H1 (cell line): ENCODE results near the gene SHC3. TPM values are rescaled to one million over a fixed set of nuclear protein-coding genes. Genes with fewer than 3 reads are reported as not detected.

Experiments used
- CTCF ChIA-PET: fragments of 300-600 bp; sonication (Branson Sonifier 250); formaldehyde crosslinking; loops from one replicate; lab custom pipeline; 2021; ENCODE audit not compliant: partially characterized antibody; lab: Charles Lee
- POLR2A ChIA-PET: fragments of 300-600 bp; sonication (Branson Sonifier 250); formaldehyde crosslinking; loops from one replicate; lab custom pipeline; 2021; ENCODE audit warnings: inconsistent platforms; ENCODE audit not compliant: partially characterized antibody; lab: Charles Lee
- DNase-seq, 2 experiments: peaks; one replicate each; pipeline versions ENCODE4 v3.0.0 to v3.0.0-alpha.2; 2010 to 2022; ENCODE audit warnings: low spot score in 2 of 2, low read depth in 1 of 2, mixed read lengths in 1 of 2
- FAIRE-seq: peaks from 2 replicates; lab custom pipeline; 2011; peaks lifted over from hg19 to GRCh38; lab: Jason Lieb, UNC
- H2AFZ ChIP-seq: 2 replicates; pipeline ENCODE4 v1.8.1; 2012; ENCODE audit warnings: low read length, inconsistent platforms
- H2AK5ac ChIP-seq: 2 replicates; pipeline ENCODE4 v1.6.1; 2013; ENCODE audit warnings: low read depth, low read length
- H2BK120ac ChIP-seq: replicated peaks from 2 replicates; pipeline ENCODE3; 2013; ENCODE audit warnings: low read depth, low read length, inconsistent platforms
- H2BK12ac ChIP-seq: 2 replicates; pipeline ENCODE4 v1.6.1; 2013; ENCODE audit warnings: low read depth, low read length
- H2BK15ac ChIP-seq: 2 replicates; pipeline ENCODE4 v1.6.1; 2013; ENCODE audit warnings: low read length
- H2BK20ac ChIP-seq: 2 replicates; pipeline ENCODE4 v1.6.1; 2013; ENCODE audit warnings: low read length
- H2BK5ac ChIP-seq: 2 replicates; pipeline ENCODE4 v1.6.1; 2013; ENCODE audit warnings: low read depth, low read length
- H3K14ac ChIP-seq: 2 replicates; pipeline ENCODE4 v1.6.1; 2013; ENCODE audit warnings: inconsistent platforms; ENCODE audit not compliant: insufficient read length
- H3K18ac ChIP-seq: 2 replicates; pipeline ENCODE4 v1.6.1; 2013; ENCODE audit warnings: low read length; ENCODE audit errors: extremely low read depth
- H3K23ac ChIP-seq: 2 replicates; pipeline ENCODE4 v1.6.1; 2013; ENCODE audit warnings: inconsistent platforms; ENCODE audit not compliant: insufficient read length
- H3K23me2 ChIP-seq: 2 replicates; pipeline ENCODE4 v1.6.1; 2013; ENCODE audit warnings: low read depth, low read length
- H3K27ac ChIP-seq: 2 replicates; pipeline ENCODE4 v1.6.1; 2011; ENCODE audit warnings: low read depth, low read length, inconsistent platforms
- H3K27me3 ChIP-seq, 4 experiments: replicated peaks in 1 of 4; 1 replicate in 1 of 4; 2 replicates in 3 of 4; pipeline versions ENCODE4 v1.6.1 to v1.8.1; 2011 to 2013; ENCODE audit warnings: low read length in 3 of 4, mild to moderate bottlenecking in 3 of 4, inconsistent platforms in 2 of 4, mixed read lengths in 2 of 4, moderate library complexity in 1 of 4; ENCODE audit not compliant: control insufficient read depth in 3 of 4, insufficient read depth in 3 of 4; ENCODE audit errors: extremely low read depth in 1 of 4
- H3K36me3 ChIP-seq, 4 experiments: 2 replicates each; pipeline versions ENCODE4 v1.6.1 to v1.8.1; 2011 to 2013; ENCODE audit warnings: mild to moderate bottlenecking in 4 of 4, low read length in 3 of 4, moderate library complexity in 2 of 4, control low read depth in 1 of 4, inconsistent platforms in 1 of 4; ENCODE audit not compliant: insufficient read depth in 4 of 4, control insufficient read depth in 2 of 4
- H3K4ac ChIP-seq: replicated peaks from 2 replicates; pipeline ENCODE3; 2013; ENCODE audit warnings: low read length, low read depth, mixed read lengths, inconsistent platforms; ENCODE audit not compliant: insufficient read length
- H3K4me1 ChIP-seq, 4 experiments: replicated peaks in 1 of 4; 1 replicate in 1 of 4; 2 replicates in 3 of 4; pipeline versions ENCODE4 v1.6.1 to v1.8.1; 2011 to 2013; ENCODE audit warnings: low read length in 3 of 4, inconsistent platforms in 2 of 4, mixed read lengths in 1 of 4; ENCODE audit not compliant: insufficient read depth in 4 of 4, control insufficient read depth in 3 of 4
- H3K4me2 ChIP-seq, 2 experiments: 2 replicates each; pipeline versions ENCODE4 v1.6.1 to v1.8.1; 2011 to 2013; ENCODE audit warnings: low read depth in 2 of 2, low read length in 2 of 2, control low read depth in 1 of 2, inconsistent platforms in 1 of 2, mild to moderate bottlenecking in 1 of 2; ENCODE audit not compliant: insufficient read depth in 1 of 2
- H3K4me3 ChIP-seq, 4 experiments: fragments of 200-600, 300-600 bp in 1 of 4; sonication (generic), shearing (Covaris generic), sonication (Bioruptor Twin) in 1 of 4; 2 replicates each; pipeline versions ENCODE4 v1.5.1 to v1.8.1; 2011 to 2016; ENCODE audit warnings: low read length in 4 of 4, low read depth in 3 of 4, control low read depth in 2 of 4, inconsistent platforms in 2 of 4, mild to moderate bottlenecking in 2 of 4, mixed read lengths in 1 of 4, moderate library complexity in 1 of 4; ENCODE audit not compliant: insufficient read depth in 2 of 4; ENCODE audit errors: extremely low read depth in 1 of 4
- H3K56ac ChIP-seq: replicated peaks from 2 replicates; pipeline ENCODE3; 2013; ENCODE audit warnings: low read depth, mild to moderate bottlenecking, mixed read lengths, low read length, inconsistent platforms; ENCODE audit not compliant: insufficient read length
- H3K79me1 ChIP-seq: 2 replicates; pipeline ENCODE4 v1.6.1; 2013; ENCODE audit warnings: low read depth, low read length, control low read depth
- H3K79me2 ChIP-seq, 2 experiments: 2 replicates each; pipeline versions ENCODE4 v1.6.1 to v1.8.1; 2012 to 2013; ENCODE audit warnings: low read length in 2 of 2, mild to moderate bottlenecking in 2 of 2, inconsistent platforms in 1 of 2; ENCODE audit not compliant: insufficient read depth in 2 of 2, control insufficient read depth in 1 of 2
- H3K9ac ChIP-seq, 4 experiments: replicated peaks in 1 of 4; 1 replicate in 1 of 4; 2 replicates in 3 of 4; pipeline versions ENCODE4 v1.6.1 to v1.8.1; 2011 to 2013; ENCODE audit warnings: low read depth in 3 of 4, low read length in 3 of 4, control low read depth in 2 of 4, mild to moderate bottlenecking in 2 of 4, moderate library complexity in 2 of 4, inconsistent platforms in 1 of 4; ENCODE audit errors: extremely low read depth in 1 of 4
- H3K9me3 ChIP-seq, 2 experiments: 2 replicates each; pipeline versions ENCODE4 v1.6.1 to v1.8.1; 2012 to 2013; ENCODE audit warnings: mild to moderate bottlenecking in 2 of 2, moderate library complexity in 2 of 2, control low read depth in 1 of 2, inconsistent platforms in 1 of 2, low read depth in 1 of 2, low read length in 1 of 2, mixed read lengths in 1 of 2; ENCODE audit not compliant: insufficient read depth in 2 of 2
- H4K20me1 ChIP-seq, 2 experiments: replicated peaks in 1 of 2; 2 replicates each; pipeline versions ENCODE3 to v1.8.1; 2011 to 2013; ENCODE audit warnings: inconsistent platforms in 2 of 2, low read length in 2 of 2, mild to moderate bottlenecking in 1 of 2; ENCODE audit not compliant: insufficient read depth in 2 of 2, control insufficient read depth in 1 of 2
- H4K5ac ChIP-seq: 2 replicates; pipeline ENCODE4 v1.6.1; 2013; ENCODE audit warnings: low read length, low read depth, mixed read lengths, inconsistent platforms; ENCODE audit not compliant: insufficient read length
- H4K8ac ChIP-seq: 2 replicates; pipeline ENCODE4 v1.8.0; 2013; ENCODE audit warnings: mild to moderate bottlenecking, moderate library complexity, low read length, inconsistent platforms; ENCODE audit not compliant: insufficient read depth; ENCODE audit errors: extremely low read depth
- H4K91ac ChIP-seq: replicated peaks from 2 replicates; pipeline ENCODE3; 2013; ENCODE audit warnings: low read length, mixed read lengths, inconsistent platforms; ENCODE audit not compliant: insufficient read length
- ASH2L ChIP-seq: fragments of 200-600, 300-600 bp; sonication (generic); IDR thresholded peaks from one replicate; pipeline ENCODE4 v1.7.1; 2017; ENCODE audit warnings: low read length
- BCL11A ChIP-seq, 2 experiments: IDR thresholded peaks; one replicate each; pipeline ENCODE4 v1.6.1; 2011; ENCODE audit warnings: low read depth in 2 of 2, low read length in 2 of 2, mild to moderate bottlenecking in 2 of 2
- POU5F1 ChIP-seq: IDR thresholded peaks from 2 replicates; pipeline ENCODE4 v1.6.1; 2011; ENCODE audit warnings: low read depth, mild to moderate bottlenecking, low read length, moderate library complexity
- SP2 ChIP-seq: IDR thresholded peaks from 2 replicates; pipeline ENCODE4 v1.6.1; 2012; ENCODE audit warnings: mild to moderate bottlenecking, low read length, inconsistent platforms
- TEAD4 ChIP-seq: IDR thresholded peaks from 2 replicates; pipeline ENCODE4 v1.6.1; 2012; ENCODE audit warnings: low read depth, low read length, inconsistent platforms, mixed read lengths
- WGBS, 2 experiments: shearing (Covaris generic) in 1 of 2; methylation state at CpG; one replicate each; pipeline versions ENCODE4 v1.1.6 to v1.1.7; 2013 to 2015; ENCODE audit warnings: low lambda C conversion rate in 2 of 2, mixed read lengths in 2 of 2, inconsistent platforms in 1 of 2, low coverage in 1 of 2, missing lambda C conversion rate in 1 of 2; ENCODE audit not compliant: insufficient replicate concordance in 2 of 2, insufficient coverage in 1 of 2, insufficient read length in 1 of 2; ENCODE audit errors: extremely low coverage in 1 of 2, missing lambda C conversion rate in 1 of 2; 5-methylcytosine and 5-hydroxymethylcytosine counted together
- polyA plus RNA-seq, 7 experiments: library from polyadenylated mRNA; depleted of rRNA in 3 of 7; stranded (reverse) in 5 of 7; unstranded in 2 of 7; fragments of >200 nt in 5 of 7; fragments of 200-250 nt in 2 of 7; gene quantifications; 1 replicate in 5 of 7; 2 replicates in 1 of 7; 4 replicates in 1 of 7; pipeline versions ENCODE4 v1.2.1 to v1.2.3, GENCODE V29; 2011 to 2013; ENCODE audit warnings: missing spikeins in 2 of 7, mixed read lengths in 2 of 7
- total RNA-seq: library from RNA; stranded (reverse); fragmentation: NEBNext Ultra II Directional; extraction: Animal tissue kit (Norgen Biotek cat#: 25700); gene quantifications from 2 replicates; pipeline ENCODE4 v1.2.1, GENCODE V29; 2021
- TF ChIP-seq, protein P1 (sequence below): IDR thresholded peaks from 2 replicates; pipeline ENCODE4 v1.6.1; 2012; ENCODE audit warnings: inconsistent platforms

SHC3 gene
- total and polyA plus RNA-seq, 2 of the 8 experiments (the other 6 are each of a cell fraction or from before 2014, with no cell fraction given), result 1.4 to 7.1 TPM

DNA sequence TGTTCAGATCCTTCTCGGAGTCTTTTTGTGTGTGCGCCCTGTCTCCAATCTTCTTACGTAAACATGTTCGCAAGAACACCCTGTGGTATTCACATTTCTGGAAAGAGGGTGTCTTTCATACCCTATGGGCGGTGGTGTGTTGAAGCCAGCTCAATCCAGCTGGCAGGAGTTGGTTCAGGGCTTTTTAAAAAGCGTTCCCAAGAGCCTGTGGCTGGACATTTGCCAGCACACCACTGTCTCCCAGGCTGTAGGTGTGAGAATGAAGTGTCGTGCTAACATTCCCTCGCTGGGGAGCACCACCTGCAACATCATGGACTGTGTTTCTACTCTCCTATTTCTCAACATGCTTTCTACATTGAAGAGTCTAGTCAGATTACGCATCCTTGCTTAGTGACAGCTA lies 135.6 kb downstream of the SHC3 start:
- Histone ChIP-seq H3K18ac (no peak overlapping the region), H4K91ac (no peak overlapping the region), H2BK20ac (no peak overlapping the region), H2BK120ac (no peak overlapping the region), H3K23ac (no peak overlapping the region), H3K4ac (no peak overlapping the region), H4K20me1 (peaks cover 0 to 8% of the 10 kb centered on the region in 2 experiments), H2BK12ac (no peak overlapping the region), H3K27me3 (no peaks in the 10 kb centered on the region), H4K8ac (no peak overlapping the region), H3K79me1 (no peaks in the 10 kb centered on the region), H4K5ac (no peak overlapping the region), H2AFZ (no peak overlapping the region), H2BK15ac (no peak overlapping the region), H2BK5ac (no peak overlapping the region), H3K9ac (no peak overlapping the region), H3K79me2 (no peaks in the 10 kb centered on the region), H3K9me3 (no peaks in the 10 kb centered on the region), H3K23me2 (peaks cover 7% of the 10 kb centered on the region; the same call in 1 of the 2 replicates), H3K4me1 (no peaks in the 10 kb centered on the region), H3K56ac (no peak overlapping the region)
- CTCF ChIA-PET, result no interaction called here
- WGBS, 2 experiments, result 89% methylated on average over 9 of the region's 9 CpGs; no CpG with 5 or more reads in 1 of the 2 experiments
- DNase-seq, result no peak
- TF ChIP-seq POU5F1 (no peak), TEAD4 (no peak), SP2 (no peak), BCL11A (IDR thresholded peaks at IDR 0.05; ENCODE audit: low read depth in 2 of 2, low read length in 2 of 2) (no peak), ASH2L (no peak)
- TF ChIP-seq, protein P1, sequence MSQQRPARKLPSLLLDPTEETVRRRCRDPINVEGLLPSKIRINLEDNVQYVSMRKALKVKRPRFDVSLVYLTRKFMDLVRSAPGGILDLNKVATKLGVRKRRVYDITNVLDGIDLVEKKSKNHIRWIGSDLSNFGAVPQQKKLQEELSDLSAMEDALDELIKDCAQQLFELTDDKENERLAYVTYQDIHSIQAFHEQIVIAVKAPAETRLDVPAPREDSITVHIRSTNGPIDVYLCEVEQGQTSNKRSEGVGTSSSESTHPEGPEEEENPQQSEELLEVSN, result no peak
- TF ChIP-seq, all 59 proteins: peak for 0
- H3K14ac ChIP-seq, result no peak overlapping the region
- H3K36me3 ChIP-seq, result no peaks in the 10 kb centered on the region; a peak in 1 of 8 replicates
- no peak for FAIRE-seq
- H3K4me3 ChIP-seq, result no peak overlapping the region
- POLR2A ChIA-PET, result no interaction called here
- H3K27ac ChIP-seq, result no peak overlapping the region
- no peak overlapping the region for H3K4me2 ChIP-seq
- no peak overlapping the region for H2AK5ac ChIP-seq
